ENCODE data around the gene MT4.

MT4 gene

GRCh38 chr16:56610609-56611111, 45.8 kb downstream of the MT4 start:
- no peak for TF ChIP-seq SP1 (IDR thresholded peaks at IDR 0.05)
- no peak for TF ChIP-seq LEF1 (IDR thresholded peaks at IDR 0.05; ENCODE audit: borderline replicate concordance)
- no peak for TF ChIP-seq ARNT (IDR thresholded peaks at IDR 0.05)
- no peak for TF ChIP-seq FOXM1 (IDR thresholded peaks at IDR 0.05; ENCODE audit: borderline replicate concordance)
- TF ChIP-seq BHLHE40 (IDR thresholded peaks at IDR 0.05; ENCODE audit: borderline replicate concordance), result no peak
- TF ChIP-seq FOXK2 (IDR thresholded peaks at IDR 0.05), result no peak
- TF ChIP-seq TARDBP (IDR thresholded peaks at IDR 0.05), result no peak
- no peak for TF ChIP-seq HDGF (IDR thresholded peaks at IDR 0.05; ENCODE audit: borderline replicate concordance)
- TF ChIP-seq CTBP1 (IDR thresholded peaks at IDR 0.05; ENCODE audit: borderline replicate concordance), result no peak
- no peak for TF ChIP-seq SUZ12 (IDR thresholded peaks at IDR 0.05)
- TF ChIP-seq NFRKB (IDR thresholded peaks at IDR 0.05), result no peak
- TF ChIP-seq FOXA1 (IDR thresholded peaks at IDR 0.05), result no peak
- TF ChIP-seq, protein P1, sequence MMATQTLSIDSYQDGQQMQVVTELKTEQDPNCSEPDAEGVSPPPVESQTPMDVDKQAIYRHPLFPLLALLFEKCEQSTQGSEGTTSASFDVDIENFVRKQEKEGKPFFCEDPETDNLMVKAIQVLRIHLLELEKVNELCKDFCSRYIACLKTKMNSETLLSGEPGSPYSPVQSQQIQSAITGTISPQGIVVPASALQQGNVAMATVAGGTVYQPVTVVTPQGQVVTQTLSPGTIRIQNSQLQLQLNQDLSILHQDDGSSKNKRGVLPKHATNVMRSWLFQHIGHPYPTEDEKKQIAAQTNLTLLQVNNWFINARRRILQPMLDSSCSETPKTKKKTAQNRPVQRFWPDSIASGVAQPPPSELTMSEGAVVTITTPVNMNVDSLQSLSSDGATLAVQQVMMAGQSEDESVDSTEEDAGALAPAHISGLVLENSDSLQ (IDR thresholded peaks at IDR 0.05), result no peak
- TF ChIP-seq ELF4 (IDR thresholded peaks at IDR 0.05), result no peak
- TF ChIP-seq ZNF384 (IDR thresholded peaks at IDR 0.05), result no peak
- no peak for TF ChIP-seq L3MBTL2 (conservative IDR thresholded peaks at IDR 0.05)
- CTCF ChIA-PET, result interaction anchor here (1.9 kb wide), 1 partner anchor 91 kb away, joined by 5 read pairs; no protein-coding TSS in a partner anchor
- POLR2A ChIA-PET, result no interaction called here
- DNase-seq (ENCODE audit: extremely low spot score), result no peak

- no peak for TF ChIP-seq ELF4 (IDR thresholded peaks at IDR 0.05)
- TF ChIP-seq ARNT (IDR thresholded peaks at IDR 0.05), result no peak
- no peak for TF ChIP-seq L3MBTL2 (conservative IDR thresholded peaks at IDR 0.05)
- no peak for TF ChIP-seq ZNF384 (IDR thresholded peaks at IDR 0.05)
- no peak for TF ChIP-seq CTBP1 (IDR thresholded peaks at IDR 0.05; ENCODE audit: borderline replicate concordance)
- no peak for TF ChIP-seq NFRKB (IDR thresholded peaks at IDR 0.05)
- TF ChIP-seq FOXM1 (IDR thresholded peaks at IDR 0.05; ENCODE audit: borderline replicate concordance), result no peak
- TF ChIP-seq HDGF (IDR thresholded peaks at IDR 0.05; ENCODE audit: borderline replicate concordance), result no peak
- TF ChIP-seq, protein P1 (IDR thresholded peaks at IDR 0.05), result no peak
- no peak for TF ChIP-seq TARDBP (IDR thresholded peaks at IDR 0.05)
- no peak for TF ChIP-seq SUZ12 (IDR thresholded peaks at IDR 0.05)
- ChIA-PET CTCF (interaction anchor here (1.1 to 1.4 kb wide), 2 partner anchors 11 to 91 kb away, joined by 3 to 5 read pairs; no protein-coding TSS in a partner anchor), POLR2A (no interaction called here)
- DNase-seq (ENCODE audit: extremely low spot score), result no peak
Measured at GRCh38 chr16:56611281-56611833, 46.5 kb downstream of the MT4 start.

- ChIA-PET POLR2A (no interaction called here), CTCF (interaction anchor here (1.1 kb wide), 1 partner anchor 10 kb away, joined by 4 read pairs; no protein-coding TSS in a partner anchor)
- no peak for TF ChIP-seq SP1 (IDR thresholded peaks at IDR 0.05)
- no peak for TF ChIP-seq CTBP1 (IDR thresholded peaks at IDR 0.05; ENCODE audit: borderline replicate concordance)
- TF ChIP-seq HDGF (IDR thresholded peaks at IDR 0.05; ENCODE audit: borderline replicate concordance), result no peak
- no peak for TF ChIP-seq FOXA1 (IDR thresholded peaks at IDR 0.05)
- no peak for TF ChIP-seq LEF1 (IDR thresholded peaks at IDR 0.05; ENCODE audit: borderline replicate concordance)
- no peak for TF ChIP-seq BHLHE40 (IDR thresholded peaks at IDR 0.05; ENCODE audit: borderline replicate concordance)
- DNase-seq (ENCODE audit: extremely low spot score), result no peak
Measured at GRCh38 chr16:56613706-56614105, 48.8 kb downstream of the MT4 start.

DNA sequence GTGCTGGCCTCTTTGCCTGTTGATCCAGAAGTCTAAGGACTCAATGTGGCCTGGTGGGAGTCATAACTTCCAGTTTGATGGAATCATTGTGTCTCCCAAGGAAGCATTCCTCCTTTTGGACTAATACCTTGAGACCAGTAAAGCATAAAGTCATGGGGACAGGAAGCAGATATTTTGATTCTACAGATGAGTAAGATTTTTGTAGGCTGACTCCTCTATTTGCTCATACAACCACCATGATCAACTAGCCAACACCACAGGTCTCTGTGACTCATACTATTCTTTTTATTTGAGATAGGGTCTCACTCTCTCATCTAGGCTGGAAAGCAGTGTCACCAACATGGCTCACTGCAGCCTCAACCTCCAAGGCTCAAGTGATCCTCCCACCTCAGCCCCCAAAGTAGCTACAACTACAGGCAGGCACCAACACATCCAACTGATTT, 49.7 kb downstream of the MT4 start:
- DNase-seq (ENCODE audit: extremely low spot score), result no peak
- POLR2A ChIA-PET, result no interaction called here
- TF ChIP-seq HDGF (IDR thresholded peaks at IDR 0.05; ENCODE audit: borderline replicate concordance) (no peak), ELF4 (IDR thresholded peaks at IDR 0.05) (no peak), FOXM1 (IDR thresholded peaks at IDR 0.05; ENCODE audit: borderline replicate concordance) (no peak), ZNF384 (IDR thresholded peaks at IDR 0.05) (no peak), BHLHE40 (IDR thresholded peaks at IDR 0.05; ENCODE audit: borderline replicate concordance) (no peak), SUZ12 (IDR thresholded peaks at IDR 0.05) (no peak), SP1 (IDR thresholded peaks at IDR 0.05) (no peak), FOXK2 (IDR thresholded peaks at IDR 0.05) (no peak), FOXA1 (IDR thresholded peaks at IDR 0.05) (no peak), ARNT (IDR thresholded peaks at IDR 0.05) (no peak), CTBP1 (IDR thresholded peaks at IDR 0.05; ENCODE audit: borderline replicate concordance) (no peak), TARDBP (IDR thresholded peaks at IDR 0.05) (no peak), L3MBTL2 (conservative IDR thresholded peaks at IDR 0.05) (no peak)
- TF ChIP-seq, protein P1 (IDR thresholded peaks at IDR 0.05), result no peak
- CTCF ChIA-PET, result no interaction called here

GRCh38 chr16:56615353-56615752, 50.5 kb downstream of the MT4 start:
- CTCF ChIA-PET, result interaction anchor here (0.6 kb wide), 1 partner anchor 1170 kb away, joined by 3 read pairs; no protein-coding TSS in a partner anchor
- TF ChIP-seq FOXA1 (IDR thresholded peaks at IDR 0.05), result no peak
- POLR2A ChIA-PET, result no interaction called here
- no peak for DNase-seq (ENCODE audit: extremely low spot score)

GRCh38 chr16:56616608-56617211, 51.8 kb downstream of the MT4 start:
- DNase-seq (ENCODE audit: extremely low spot score), result no peak
- ChIA-PET CTCF (no interaction called here), POLR2A (no interaction called here)
- TF ChIP-seq ELF4 (IDR thresholded peaks at IDR 0.05) (no peak), SUZ12 (IDR thresholded peaks at IDR 0.05) (no peak), LEF1 (IDR thresholded peaks at IDR 0.05; ENCODE audit: borderline replicate concordance) (no peak), FOXK2 (IDR thresholded peaks at IDR 0.05) (no peak)
